Heart left ventricle (tissue), 13 donors: ENCODE results near the gene REXO1.

Source experiments
- CTCF ChIP-seq, 12 donors: fragments of 200-600 bp; sonication (generic) in 4 of 12; IDR thresholded peaks; one replicate each; pipeline versions ENCODE4 v1.5.0 to v1.8.0; 2018 to 2022; ENCODE audit warnings: antibody characterized with exemption in 12 of 12, mild to moderate bottlenecking in 5 of 12
- POLR2A ChIP-seq, 2 donors: fragments of 450-650 bp; IDR thresholded peaks; one replicate each; pipeline ENCODE4 v1.6.1; 2017; ENCODE audit warnings: antibody characterized with exemption in 2 of 2, mild to moderate bottlenecking in 2 of 2, moderate library complexity in 2 of 2
- donor health status: ischemic (EF 13 %, LVEDD 7.1; RV severe dilation, severe dysfunction).
- donor health status: DM: no; HTN: yes; CAD: no.
- donor health status: DM: no; HTN: no; CAD: no.
- donor health status: ischemic (EF 25% LVEDD 6.9; RV normal size, moderate dysfunction).
- donor health status: ischemic (EF 25% LVEDD 5.7; RV mildly dilated, moderate dysfunction).
- donor health status: ischemic (EF 35%, LVEDD 5.7; RV mildly dilated, moderate dysfunction).
- donor health status: nonischemic (EF 11% LVEDD 7.7; RV severe dilation, severe dysfunction).
- donor health status: DM: yes; HTN: yes; CAD: no.
- donor health status: PGD.
- donor health status: ischemic (EF 29% LVEDD 5.4; RV normal size, mild dysfunction).
- donor health status: nonischemic (EF 23%, LVEDD 6.1; RV moderate dilation, normal function).

- TF ChIP-seq POLR2A (IDR thresholded peaks at IDR 0.05) (no peak), CTCF (IDR thresholded peaks at IDR 0.05) (no peak)
These were observed 67.9 kb downstream of the REXO1 start for GRCh38 chr19:1780272-1780958.
